GM12874 (cell line): Measurements from ENCODE around the gene APEX2.

Experiments used
- CTCF ChIP-seq: IDR thresholded peaks from 2 replicates; pipeline ENCODE4 v1.5.1; 2011; ENCODE audit warnings: low read depth, mild to moderate bottlenecking, control low read depth, low read length, moderate library complexity; ENCODE audit not compliant: insufficient read depth

The APEX2 gene

GRCh38 chrX:55026143-55026542 lies 26.0 kb downstream of the APEX2 start:
- TF ChIP-seq CTCF: no peak

- TF ChIP-seq CTCF: no peak
These were observed 26.7 kb downstream of the APEX2 start for GRCh38 chrX:55026840-55027239.

GRCh38 chrX:55028040-55028439 lies 27.9 kb downstream of the APEX2 start:
- no peak for TF ChIP-seq CTCF

GRCh38 chrX:55028611-55029010 lies 28.4 kb downstream of the APEX2 start:
- no peak for TF ChIP-seq CTCF

- TF ChIP-seq CTCF: no peak
These were observed 29.1 kb downstream of the APEX2 start for GRCh38 chrX:55029291-55029690.

- no peak for TF ChIP-seq CTCF
These were observed 30.4 kb downstream of the APEX2 start, which contains the start of gene ALAS2 for GRCh38 chrX:55030271-55031205. Gene ALAS2, minus strand, starts transcription at chrX:55030977. Its CDS starts 4,977 bp downstream, at chrX:55026000.

GRCh38 chrX:55033429-55033828 lies 33.3 kb downstream of the APEX2 start:
- no peak for TF ChIP-seq CTCF
